Heart left ventricle (tissue), 16 donors: Measurements from ENCODE around the gene CLMN. TPM values are rescaled to one million over a fixed set of nuclear protein-coding genes. Genes with fewer than 3 reads are reported as not detected.
A peak's percentile ranks its signal among the peaks of the same experiment; 100 is the strongest.

ENCODE experiments used
- ATAC-seq, 4 donors: fragments of 200-7000 bp; cut with Tn5 transposase; one replicate each; pipeline ENCODE4 v1.9.1; 2020 to 2022; ENCODE audit warnings: moderate library complexity in 4 of 4, mild to moderate bottlenecking in 3 of 4, moderate number of reproducible peaks in 1 of 4
- DNase-seq, 5 donors: peaks; one replicate each; pipeline ENCODE4 v3.0.0-alpha.2; 2020
- H3K27ac ChIP-seq, 12 donors: fragments of 200-600 bp; sonication (generic) in 4 of 12; one replicate each; pipeline versions ENCODE4 v1.5.0 to v1.8.0; 2016 to 2022; ENCODE audit warnings: mild to moderate bottlenecking in 2 of 12
- H3K27me3 ChIP-seq, 9 donors: fragments of 200-600 bp; sonication (generic) in 2 of 9; one replicate each; pipeline versions ENCODE4 v1.5.1 to v1.8.0; 2016 to 2022; ENCODE audit warnings: mild to moderate bottlenecking in 3 of 9
- H3K36me3 ChIP-seq, 9 donors: fragments of 200-600 bp; sonication (generic) in 2 of 9; one replicate each; pipeline versions ENCODE4 v1.5.0 to v1.8.0; 2018 to 2022; ENCODE audit warnings: mild to moderate bottlenecking in 2 of 9
- H3K4me1 ChIP-seq, 12 donors: fragments of 200-600 bp; sonication (generic) in 4 of 12; one replicate each; pipeline versions ENCODE4 v1.5.0 to v1.8.0; 2016 to 2022; ENCODE audit warnings: mild to moderate bottlenecking in 3 of 12
- H3K4me3 ChIP-seq, 12 donors: fragments of 200-600 bp; sonication (generic) in 4 of 12; one replicate each; pipeline versions ENCODE4 v1.5.0 to v1.8.0; 2017 to 2022; ENCODE audit warnings: mild to moderate bottlenecking in 9 of 12, moderate library complexity in 4 of 12
- H3K9me3 ChIP-seq, 12 donors: fragments of 200-600 bp; sonication (generic) in 4 of 12; one replicate each; pipeline versions ENCODE4 v1.5.0 to v1.8.0; 2016 to 2022; ENCODE audit warnings: mild to moderate bottlenecking in 1 of 12
- CTCF ChIP-seq, 12 donors: fragments of 200-600 bp; sonication (generic) in 4 of 12; IDR thresholded peaks; one replicate each; pipeline versions ENCODE4 v1.5.0 to v1.8.0; 2018 to 2022; ENCODE audit warnings: antibody characterized with exemption in 12 of 12, mild to moderate bottlenecking in 5 of 12
- POLR2A ChIP-seq, 2 donors: fragments of 450-650 bp; IDR thresholded peaks; one replicate each; pipeline ENCODE4 v1.6.1; 2017; ENCODE audit warnings: antibody characterized with exemption in 2 of 2, mild to moderate bottlenecking in 2 of 2, moderate library complexity in 2 of 2
- WGBS, 4 donors: extraction: QIAGEN DNeasy Blood & Tissue Kit in 2 of 4; methylation state at CpG; one replicate each; pipeline versions ENCODE4 v1.1.5 to v1.1.7; 2013 to 2018; 5-methylcytosine and 5-hydroxymethylcytosine counted together
- intact Hi-C, 10 donors: fragments of 100-400 bp; cut with DNase I; formaldehyde crosslinking; loops; one replicate each; pipeline versions ENCODE4 v1.11.1 to v1.14.2; 2022
- polyA plus RNA-seq, 2 donors: library from polyadenylated mRNA; stranded (reverse); fragments of 200-250 nt; gene quantifications; one replicate each; pipeline ENCODE4 v1.2.3, GENCODE V29; 2013
- total RNA-seq, 9 donors: library from RNA; depleted of rRNA in 2 of 9; stranded (reverse); fragments of >200 nt in 2 of 9; fragmentation: NEBNext Ultra II Directional in 3 of 9; extraction: Animal tissue kit (Norgen Biotek cat#: 25700) in 3 of 9; gene quantifications; one replicate each; pipeline versions ENCODE4 v1.1.0 to v1.2.4, GENCODE V29; 2016 to 2023
- donor health status: ischemic (EF 13 %, LVEDD 7.1; RV severe dilation, severe dysfunction).
- donor health status: healthy with polysubstance abuse.
- donor health status: DM: no; HTN: yes; CAD: no.
- donor health status: DM: no; HTN: no; CAD: no.
- donor health status: ischemic (EF 25% LVEDD 6.9; RV normal size, moderate dysfunction).
- donor health status: ischemic (EF 25% LVEDD 5.7; RV mildly dilated, moderate dysfunction).
- donor health status: healthy.
- donor health status: DM: yes; HTN: yes; CAD: no.
- donor health status: ischemic (EF 35%, LVEDD 5.7; RV mildly dilated, moderate dysfunction).
- donor health status: nonischemic (EF 11% LVEDD 7.7; RV severe dilation, severe dysfunction).
- donor health status: DM: yes; HTN: yes; CAD: no.
- donor health status: PGD.
- donor health status: ischemic (EF 29% LVEDD 5.4; RV normal size, mild dysfunction).
- donor health status: nonischemic (EF 23%, LVEDD 6.1; RV moderate dilation, normal function).

The CLMN gene
- total and polyA plus RNA-seq, 11 donors: 3.1 to 10.2 (median 6.7) TPM

- Histone ChIP-seq H3K4me3 (no peak overlapping the region), H3K4me1 (peaks cover 3 to 79% (median 45%) of the 10 kb centered on the region in 12 donors), H3K27ac (no peak overlapping the region), H3K36me3 (no peaks in the 10 kb centered on the region), H3K9me3 (no peaks in the 10 kb centered on the region), H3K27me3 (no peaks in the 10 kb centered on the region)
- TF ChIP-seq CTCF (IDR thresholded peaks at IDR 0.05) (no peak), POLR2A (IDR thresholded peaks at IDR 0.05) (no peak)
- DNase-seq (no peak), ATAC-seq (no peak)
- WGBS, 4 donors: 73 to 79% (median 77%) methylated on average over 8 of the region's 8 CpGs
- intact Hi-C loops: no loop called here
These were observed 168.1 kb downstream of the CLMN start for GRCh38 chr14:95151561-95151960.

GRCh38 chr14:95150910-95151309, 168.8 kb downstream of the CLMN start:
- H3K4me1 ChIP-seq: peaks cover 3 to 82% (median 42%) of the 10 kb centered on the region in 12 donors
- peaks cover 0 to 2% (median 0%) of the 10 kb centered on the region in 12 donors for H3K9me3 ChIP-seq
- H3K36me3 ChIP-seq: no peaks in the 10 kb centered on the region
- no peak overlapping the region for H3K4me3 ChIP-seq
- ATAC-seq: no peak
- intact Hi-C loops: no loop called here
- H3K27me3 ChIP-seq: no peaks in the 10 kb centered on the region
- DNase-seq: no peak
- TF ChIP-seq POLR2A (IDR thresholded peaks at IDR 0.05) (no peak), CTCF (IDR thresholded peaks at IDR 0.05) (no peak)
- WGBS, 4 donors: 72 to 79% (median 76%) methylated on average over 2 of the region's 2 CpGs
- no peak overlapping the region for H3K27ac ChIP-seq

GRCh38 chr14:95149441-95149840, 170.3 kb downstream of the CLMN start:
- 87 to 91% (median 90%) methylated on average over 3 of the region's 3 CpGs for WGBS, 4 donors
- no peak for TF ChIP-seq POLR2A (IDR thresholded peaks at IDR 0.05)
- Histone ChIP-seq H3K27me3 (no peaks in the 10 kb centered on the region), H3K4me3 (no peak overlapping the region), H3K27ac (no peak overlapping the region), H3K9me3 (peaks cover 0 to 17% (median 9%) of the 10 kb centered on the region in 12 donors), H3K36me3 (no peaks in the 10 kb centered on the region), H3K4me1 (peaks cover 0 to 76% (median 30%) of the 10 kb centered on the region in 12 donors)
- intact Hi-C loops: no loop called here
- DNase-seq (no peak), ATAC-seq (no peak)

- WGBS, 4 donors: 94 to 96% (median 96%) methylated on average over 7 of the region's 7 CpGs
These were observed 172.1 kb downstream of the CLMN start for GRCh38 chr14:95147597-95147996.

More at GRCh38 chr14:95147597-95147996, 172.1 kb downstream of the CLMN start:
- ATAC-seq (no peak), DNase-seq (no peak)
- Histone ChIP-seq H3K9me3 (peaks cover 0 to 19% (median 10%) of the 10 kb centered on the region in 12 donors), H3K4me3 (no peak overlapping the region), H3K4me1 (peaks cover 0 to 78% (median 38%) of the 10 kb centered on the region in 12 donors), H3K27me3 (no peaks in the 10 kb centered on the region), H3K27ac (peak overlapping the region in 1 of 12 donors; percentile 1), H3K36me3 (no peaks in the 10 kb centered on the region)
- intact Hi-C loops: no loop called here
- TF ChIP-seq CTCF (IDR thresholded peaks at IDR 0.05) (no peak), POLR2A (IDR thresholded peaks at IDR 0.05) (no peak)
